Parathyroid adenoma (tissue), 2 donors: Measurements from ENCODE around the gene ATXN10.

Source experiments
- H2AFZ ChIP-seq: fragments of 300-600 bp; sonication (generic); one replicate; pipeline ENCODE4 v1.7.0; 2017; ENCODE audit warnings: antibody characterized with exemption, mild to moderate bottlenecking
- H3K27ac ChIP-seq: fragments of 300-600 bp; sonication (generic); one replicate; pipeline ENCODE4 v1.7.0; 2017
- H3K27me3 ChIP-seq: fragments of 300-600 bp; sonication (generic); one replicate; pipeline ENCODE4 v1.7.0; 2017; ENCODE audit warnings: low read length; ENCODE audit not compliant: control insufficient read depth, insufficient read depth
- H3K36me3 ChIP-seq: fragments of 300-600 bp; sonication (generic); one replicate; pipeline ENCODE4 v1.7.0; 2017; ENCODE audit warnings: low read length; ENCODE audit not compliant: control insufficient read depth, insufficient read depth
- H3K4me1 ChIP-seq: fragments of 300-600 bp; sonication (generic); one replicate; pipeline ENCODE4 v1.7.0; 2017; ENCODE audit warnings: control low read depth
- H3K4me2 ChIP-seq: fragments of 300-600 bp; sonication (generic); one replicate; pipeline ENCODE4 v1.7.0; 2017; ENCODE audit warnings: low read length
- H3K4me3 ChIP-seq: fragments of 300-600 bp; sonication (generic); one replicate; pipeline ENCODE4 v1.7.0; 2017; ENCODE audit warnings: low read depth, low read length
- H3K79me2 ChIP-seq: fragments of 300-600 bp; sonication (generic); one replicate; pipeline ENCODE4 v1.7.0; 2017; ENCODE audit warnings: control low read depth
- H3K9ac ChIP-seq: fragments of 300-600 bp; sonication (generic); one replicate; pipeline ENCODE4 v1.7.0; 2017; ENCODE audit warnings: mild to moderate bottlenecking
- H3K9me3 ChIP-seq: fragments of 300-600 bp; sonication (generic); one replicate; pipeline ENCODE4 v1.7.0; 2017; ENCODE audit warnings: low read length; ENCODE audit not compliant: control insufficient read depth
- CTCF ChIP-seq: fragments of 300-600 bp; sonication (generic); IDR thresholded peaks from one replicate; pipeline ENCODE4 v1.7.0; 2017; ENCODE audit warnings: antibody characterized with exemption, mild to moderate bottlenecking
- donor health status: primary hyperparathyroidism.

ATXN10 gene

GRCh38 chr22:45784357-45785277, 113.0 kb downstream of the ATXN10 start:
- Histone ChIP-seq H3K27me3 (no peaks in the 10 kb centered on the region), H3K27ac (no peak overlapping the region)
- TF ChIP-seq CTCF = no peak

GRCh38 chr22:45785458-45785857, 113.8 kb downstream of the ATXN10 start:
- H3K4me1 ChIP-seq = peaks cover 4% of the 10 kb centered on the region
- no peaks in the 10 kb centered on the region for H3K9me3 ChIP-seq
- H2AFZ ChIP-seq = no peak overlapping the region

More at GRCh38 chr22:45784357-45785277, 113.0 kb downstream of the ATXN10 start:
- H3K4me3 ChIP-seq = no peak overlapping the region
- H3K36me3 ChIP-seq = no peaks in the 10 kb centered on the region
- no peaks in the 10 kb centered on the region for H3K9me3 ChIP-seq
- no peak overlapping the region for H2AFZ ChIP-seq
- H3K79me2 ChIP-seq = peaks cover 2% of the 10 kb centered on the region
- H3K9ac ChIP-seq = no peak overlapping the region
- peaks cover 4% of the 10 kb centered on the region for H3K4me1 ChIP-seq
- no peak overlapping the region for H3K4me2 ChIP-seq

GRCh38 chr22:45786726-45787125, 115.1 kb downstream of the ATXN10 start:
- Histone ChIP-seq H3K4me2 (no peak overlapping the region), H3K79me2 (peaks cover 3% of the 10 kb centered on the region), H3K9me3 (no peaks in the 10 kb centered on the region), H3K4me1 (peaks cover 4% of the 10 kb centered on the region), H3K36me3 (no peaks in the 10 kb centered on the region), H3K4me3 (no peak overlapping the region), H3K9ac (no peak overlapping the region), H2AFZ (no peak overlapping the region), H3K27ac (no peak overlapping the region), H3K27me3 (no peaks in the 10 kb centered on the region)
- TF ChIP-seq CTCF = no peak

More at GRCh38 chr22:45785458-45785857, 113.8 kb downstream of the ATXN10 start:
- Histone ChIP-seq H3K9ac (no peak overlapping the region), H3K27me3 (no peaks in the 10 kb centered on the region), H3K4me3 (no peak overlapping the region), H3K4me2 (no peak overlapping the region), H3K27ac (no peak overlapping the region), H3K36me3 (no peaks in the 10 kb centered on the region), H3K79me2 (no peaks in the 10 kb centered on the region)
- TF ChIP-seq CTCF = no peak

GRCh38 chr22:45787759-45788158, 116.1 kb downstream of the ATXN10 start:
- no peak for TF ChIP-seq CTCF

GRCh38 chr22:45788522-45788921, 116.9 kb downstream of the ATXN10 start:
- no peak overlapping the region for H3K9ac ChIP-seq

More at GRCh38 chr22:45787759-45788158, 116.1 kb downstream of the ATXN10 start:
- no peak overlapping the region for H2AFZ ChIP-seq
- no peaks in the 10 kb centered on the region for H3K9me3 ChIP-seq
- H3K27me3 ChIP-seq = no peaks in the 10 kb centered on the region
- no peak overlapping the region for H3K27ac ChIP-seq
- H3K4me3 ChIP-seq = no peak overlapping the region
- no peaks in the 10 kb centered on the region for H3K36me3 ChIP-seq
- H3K4me1 ChIP-seq = peaks cover 4% of the 10 kb centered on the region
- H3K9ac ChIP-seq = no peak overlapping the region
- peaks cover 3% of the 10 kb centered on the region for H3K79me2 ChIP-seq
- H3K4me2 ChIP-seq = no peak overlapping the region

More at GRCh38 chr22:45788522-45788921, 116.9 kb downstream of the ATXN10 start:
- H3K79me2 ChIP-seq = peaks cover 3% of the 10 kb centered on the region
- no peak overlapping the region for H3K4me2 ChIP-seq
- H3K4me1 ChIP-seq = peaks cover 4% of the 10 kb centered on the region
- H3K27ac ChIP-seq = no peak overlapping the region
- no peaks in the 10 kb centered on the region for H3K27me3 ChIP-seq
- H3K9me3 ChIP-seq = no peaks in the 10 kb centered on the region
- H3K4me3 ChIP-seq = no peak overlapping the region
- no peak for TF ChIP-seq CTCF
- no peaks in the 10 kb centered on the region for H3K36me3 ChIP-seq
- no peak overlapping the region for H2AFZ ChIP-seq
